Right ventricle myocardium superior (tissue), 1 donor: Measurements from ENCODE around the gene PLEKHA6. TPM values are rescaled to one million over a fixed set of nuclear protein-coding genes. Genes with fewer than 3 reads are reported as not detected.

ENCODE experiments used
- ATAC-seq: fragments of 200-7000 bp; cut with Tn5 transposase; one replicate; pipeline ENCODE4 v1.9.1; 2020; ENCODE audit warnings: mild to moderate bottlenecking; ENCODE audit not compliant: poor library complexity
- DNase-seq: peaks from one replicate; pipeline ENCODE4 v3.0.0-alpha.2; 2020
- intact Hi-C: fragments of 100-400 bp; cut with DNase I; formaldehyde crosslinking; loops from one replicate; pipeline ENCODE4 v1.11.2; 2022
- total RNA-seq: library from RNA; stranded (reverse); fragmentation: NEBNext Ultra II Directional; extraction: Animal tissue kit (Norgen Biotek cat#: 25700); gene quantifications from one replicate; pipeline ENCODE4 v1.2.1, GENCODE V29; 2021
- donor health status: DM: no; HTN: yes; CAD: no; lungs with severe emphysema.

The PLEKHA6 gene
- total RNA-seq, 1 donor from 2014 or later, result 20.0 TPM

GRCh38 chr1:204280099-204280961 is 79.4 kb downstream of the PLEKHA6 start:
- ATAC-seq (no peak), DNase-seq (no peak)
- intact Hi-C loops, result no loop called here

- ATAC-seq (no peak), DNase-seq (no peak)
- intact Hi-C loops, result no loop called here
Measured at GRCh38 chr1:204278958-204279357, 80.8 kb downstream of the PLEKHA6 start.

- no peak for DNase-seq
- intact Hi-C loops, result no loop called here
- no peak for ATAC-seq
Measured at GRCh38 chr1:204278251-204278650, 81.5 kb downstream of the PLEKHA6 start.

- ATAC-seq, result no peak
- intact Hi-C loops, result no loop called here
- no peak for DNase-seq
Measured at GRCh38 chr1:204277563-204278219, 82.0 kb downstream of the PLEKHA6 start.

GRCh38 chr1:204275695-204276370 is 83.9 kb downstream of the PLEKHA6 start:
- ATAC-seq (peak; percentile 64), DNase-seq (no peak)
- intact Hi-C loops, result no loop called here

GRCh38 chr1:204274446-204274845 is 85.3 kb downstream of the PLEKHA6 start:
- intact Hi-C loops, result no loop called here
- no peak for DNase-seq
- no peak for ATAC-seq

- intact Hi-C loops, result no loop called here
- ATAC-seq (no peak), DNase-seq (no peak)
Measured at GRCh38 chr1:204272505-204272904, 87.2 kb downstream of the PLEKHA6 start.

GRCh38 chr1:204271970-204272369 is 87.8 kb downstream of the PLEKHA6 start:
- ATAC-seq (no peak), DNase-seq (no peak)
- intact Hi-C loops, result no loop called here

- no peak for ATAC-seq
- no peak for DNase-seq
- intact Hi-C loops, result no loop called here
Measured at GRCh38 chr1:204268101-204268500, 91.6 kb downstream of the PLEKHA6 start.

- ATAC-seq (no peak), DNase-seq (no peak)
- intact Hi-C loops, result no loop called here
Measured at GRCh38 chr1:204267191-204267601, 92.5 kb downstream of the PLEKHA6 start.

- DNase-seq (no peak), ATAC-seq (peak; percentile 42)
- intact Hi-C loops, result no loop called here
Measured at GRCh38 chr1:204266504-204267034, 93.2 kb downstream of the PLEKHA6 start.

GRCh38 chr1:204265665-204266064 is 94.1 kb downstream of the PLEKHA6 start:
- ATAC-seq, result peak; percentile 74
- intact Hi-C loops, result no loop called here
- DNase-seq, result peak; percentile 63

- intact Hi-C loops, result no loop called here
- no peak for DNase-seq
- no peak for ATAC-seq
Measured at GRCh38 chr1:204264805-204265204, 94.9 kb downstream of the PLEKHA6 start.

GRCh38 chr1:204263254-204263910 is 96.3 kb downstream of the PLEKHA6 start:
- intact Hi-C loops, result no loop called here
- ATAC-seq (peak; percentile 45), DNase-seq (peak; percentile 58)

- DNase-seq (no peak), ATAC-seq (no peak)
- intact Hi-C loops, result no loop called here
Measured at GRCh38 chr1:204262506-204263253, 97.0 kb downstream of the PLEKHA6 start.

- DNase-seq (no peak), ATAC-seq (no peak)
- intact Hi-C loops, result no loop called here
Measured at GRCh38 chr1:204261746-204262505, 97.8 kb downstream of the PLEKHA6 start.

GRCh38 chr1:204261266-204261665 is 98.5 kb downstream of the PLEKHA6 start:
- DNase-seq (no peak), ATAC-seq (no peak)
- intact Hi-C loops, result no loop called here
